Esophagus muscularis mucosa (tissue), 3 donors: Measurements from ENCODE around the gene DOCK1.

Experiments used
- CTCF ChIP-seq, 3 experiments: fragments of 200-600 bp in 2 of 3; fragments of 450-650 bp in 1 of 3; sonication (generic) in 2 of 3; IDR thresholded peaks; one replicate each; pipeline ENCODE4 v1.5.1; 2017 to 2019; ENCODE audit warnings: antibody characterized with exemption in 3 of 3, mild to moderate bottlenecking in 2 of 3, moderate library complexity in 1 of 3
- POLR2A ChIP-seq: fragments of 450-650 bp; IDR thresholded peaks from one replicate; pipeline ENCODE4 v1.6.1; 2017; ENCODE audit warnings: antibody characterized with exemption, moderate library complexity, mild to moderate bottlenecking, low read depth

GRCh38 chr10:126876456-126876855, 28.8 kb upstream of the DOCK1 start:
- TF ChIP-seq CTCF (IDR thresholded peaks at IDR 0.05) (no peak), POLR2A (no peak)
